ENCODE measurements around the gene ADAMTS3.

Gene ADAMTS3

DNA sequence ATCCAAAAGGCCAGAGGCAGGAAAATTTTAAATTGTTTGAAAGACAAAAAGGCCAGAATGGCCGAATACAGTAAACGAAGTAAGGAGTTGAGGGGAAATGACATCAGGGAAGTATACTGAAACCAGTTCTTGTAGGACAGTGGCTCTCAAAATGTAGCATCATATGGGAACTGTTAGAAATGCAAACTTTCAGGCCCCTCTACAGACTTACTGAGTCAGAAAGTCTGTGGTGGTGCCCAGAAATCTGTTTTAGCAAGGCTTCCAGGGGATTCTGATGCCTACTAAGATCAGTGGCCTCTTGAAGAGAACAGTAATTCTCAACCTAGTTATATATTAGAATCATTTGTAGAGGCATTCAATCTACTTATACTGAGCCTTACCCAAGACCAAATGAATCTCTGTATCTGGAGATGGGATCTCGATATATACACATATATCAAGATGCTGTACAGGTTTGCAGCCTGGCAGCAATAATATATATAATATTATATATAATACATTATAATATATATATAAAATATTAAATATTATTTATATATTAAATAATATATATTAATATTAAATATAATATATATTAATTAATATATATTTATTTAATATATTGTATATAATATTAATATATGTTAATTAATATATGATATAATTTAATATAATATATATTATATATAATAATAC lies 39.7 kb downstream of the ADAMTS3 start:
- TF ChIP-seq, protein P1, sequence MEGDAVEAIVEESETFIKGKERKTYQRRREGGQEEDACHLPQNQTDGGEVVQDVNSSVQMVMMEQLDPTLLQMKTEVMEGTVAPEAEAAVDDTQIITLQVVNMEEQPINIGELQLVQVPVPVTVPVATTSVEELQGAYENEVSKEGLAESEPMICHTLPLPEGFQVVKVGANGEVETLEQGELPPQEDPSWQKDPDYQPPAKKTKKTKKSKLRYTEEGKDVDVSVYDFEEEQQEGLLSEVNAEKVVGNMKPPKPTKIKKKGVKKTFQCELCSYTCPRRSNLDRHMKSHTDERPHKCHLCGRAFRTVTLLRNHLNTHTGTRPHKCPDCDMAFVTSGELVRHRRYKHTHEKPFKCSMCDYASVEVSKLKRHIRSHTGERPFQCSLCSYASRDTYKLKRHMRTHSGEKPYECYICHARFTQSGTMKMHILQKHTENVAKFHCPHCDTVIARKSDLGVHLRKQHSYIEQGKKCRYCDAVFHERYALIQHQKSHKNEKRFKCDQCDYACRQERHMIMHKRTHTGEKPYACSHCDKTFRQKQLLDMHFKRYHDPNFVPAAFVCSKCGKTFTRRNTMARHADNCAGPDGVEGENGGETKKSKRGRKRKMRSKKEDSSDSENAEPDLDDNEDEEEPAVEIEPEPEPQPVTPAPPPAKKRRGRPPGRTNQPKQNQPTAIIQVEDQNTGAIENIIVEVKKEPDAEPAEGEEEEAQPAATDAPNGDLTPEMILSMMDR (IDR thresholded peaks at IDR 0.05; ENCODE audit: unreplicated experiment in 3 of 3) = no peak
- H3K27ac Mint-ChIP-seq = no peak overlapping the region

DNA sequence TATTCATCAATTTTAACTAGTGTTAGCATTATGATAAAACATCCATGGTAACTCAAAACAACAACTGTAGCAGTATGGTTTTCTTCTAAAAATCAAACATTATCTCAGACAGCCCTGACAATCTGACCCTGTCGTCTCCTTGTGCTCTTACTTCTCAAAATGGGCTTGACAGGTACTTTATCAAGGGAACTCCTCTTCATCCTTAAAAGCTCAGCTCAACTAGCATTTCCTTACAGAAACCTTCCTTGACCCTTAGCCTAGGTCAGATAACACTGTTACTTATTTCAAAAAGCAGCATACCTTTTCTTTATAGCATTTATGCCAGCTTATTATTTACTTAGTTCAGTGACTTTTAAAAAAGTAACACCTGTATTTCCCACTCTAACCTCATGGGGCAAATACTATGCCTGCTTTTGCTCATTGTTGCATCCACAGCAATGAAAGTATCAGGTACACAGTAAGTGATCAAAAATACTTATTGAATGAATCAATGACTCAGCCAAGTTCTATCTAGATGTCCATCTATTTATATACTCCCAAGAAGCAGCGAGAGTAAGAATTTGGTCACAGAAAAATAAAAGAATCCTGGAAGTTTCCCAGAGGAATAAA lies 41.9 kb downstream of the ADAMTS3 start:
- H3K36me3 Mint-ChIP-seq (ENCODE audit: low read depth) = no peaks in the 10 kb centered on the region
- no peaks in the 10 kb centered on the region for H3K27me3 Mint-ChIP-seq (ENCODE audit: low read depth)
- peaks cover 10% of the 10 kb centered on the region for H3K4me1 Mint-ChIP-seq
- H3K9me3 Mint-ChIP-seq = peaks cover 2% of the 10 kb centered on the region
- H3K4me3 Mint-ChIP-seq = no peak overlapping the region
- no peak overlapping the region for H3K27ac Mint-ChIP-seq
- TF ChIP-seq, protein P1 (IDR thresholded peaks at IDR 0.05; ENCODE audit: unreplicated experiment in 3 of 3) = no peak

More for the DNA sequence above, 39.7 kb downstream of the ADAMTS3 start:
- Mint-ChIP-seq H3K27me3 (ENCODE audit: low read depth) (no peaks in the 10 kb centered on the region), H3K4me3 (no peak overlapping the region), H3K9me3 (no peaks in the 10 kb centered on the region), H3K36me3 (ENCODE audit: low read depth) (no peaks in the 10 kb centered on the region), H3K4me1 (peaks cover 10% of the 10 kb centered on the region)

DNA sequence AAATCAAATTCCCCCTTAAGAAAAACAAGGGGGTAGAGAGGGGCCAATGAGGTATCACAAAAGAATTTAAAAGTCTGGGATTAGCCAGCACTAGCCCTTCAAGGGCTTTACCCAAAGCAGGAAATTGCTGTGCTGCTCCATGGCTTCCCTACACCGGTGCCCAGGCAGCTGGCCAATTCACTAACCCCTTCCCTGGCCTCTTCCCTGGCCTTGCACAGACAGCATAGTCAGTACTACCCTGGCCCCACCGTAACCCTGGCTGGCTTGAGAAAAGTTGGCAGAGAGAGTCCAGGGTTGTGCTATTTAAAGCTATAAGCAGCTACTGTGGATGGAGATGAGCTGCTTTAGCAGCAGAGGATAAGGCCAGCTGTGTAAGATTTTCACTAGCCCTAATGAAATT lies 43.1 kb downstream of the ADAMTS3 start:
- Mint-ChIP-seq H3K36me3 (ENCODE audit: low read depth) (peaks cover 2% of the 10 kb centered on the region), H3K27me3 (ENCODE audit: low read depth) (no peaks in the 10 kb centered on the region), H3K4me3 (no peak overlapping the region), H3K4me1 (peaks cover 10% of the 10 kb centered on the region), H3K9me3 (peaks cover 4% of the 10 kb centered on the region), H3K27ac (peak overlapping the region in 1 of 3 experiments; percentile 70)
- TF ChIP-seq, protein P1 (IDR thresholded peaks at IDR 0.05; ENCODE audit: unreplicated experiment in 3 of 3) = no peak

DNA sequence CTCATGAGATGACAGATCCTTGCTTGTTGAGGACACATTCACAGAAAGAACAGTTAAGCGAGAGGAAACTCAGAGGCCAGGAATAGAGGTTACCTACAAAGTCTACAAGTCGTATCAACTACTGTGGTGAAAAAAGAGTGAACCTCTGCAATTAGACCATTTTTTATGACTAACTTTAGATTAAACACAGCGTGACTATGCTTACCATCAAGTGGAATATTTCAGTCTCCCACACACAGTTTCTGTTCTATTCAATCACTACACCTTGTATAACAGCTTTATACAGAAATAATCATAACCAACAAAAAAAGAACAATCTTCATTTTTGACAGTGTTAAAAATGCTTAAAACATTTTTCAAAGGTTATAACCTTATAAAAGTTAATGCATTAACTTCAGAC lies 46.6 kb downstream of the ADAMTS3 start:
- Mint-ChIP-seq H3K4me1 (peaks cover 10% of the 10 kb centered on the region), H3K27ac (no peak overlapping the region), H3K9me3 (peaks cover 17% of the 10 kb centered on the region), H3K27me3 (ENCODE audit: low read depth) (no peaks in the 10 kb centered on the region), H3K36me3 (ENCODE audit: low read depth) (peaks cover 6% of the 10 kb centered on the region), H3K4me3 (no peak overlapping the region)
- TF ChIP-seq, protein P1 (IDR thresholded peaks at IDR 0.05; ENCODE audit: unreplicated experiment in 3 of 3) = no peak

DNA sequence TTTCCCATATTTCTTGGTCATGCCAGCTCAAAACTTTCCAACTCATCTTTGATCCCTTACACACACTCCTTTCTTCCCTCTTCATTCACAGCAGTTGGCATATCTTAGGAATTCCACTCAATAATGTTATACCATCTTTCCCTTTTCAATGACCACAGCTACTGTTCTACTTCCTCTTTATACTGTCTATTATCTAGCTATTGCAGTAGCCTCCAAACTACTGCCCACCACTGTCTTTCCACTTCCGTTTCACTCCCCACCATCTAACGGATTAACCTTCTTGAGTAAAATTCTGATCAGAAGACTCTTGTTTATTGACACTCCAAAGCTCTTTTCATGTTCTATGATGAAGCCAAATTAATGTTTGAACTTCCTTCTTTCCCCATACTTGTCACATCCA lies 55.8 kb downstream of the ADAMTS3 start:
- H3K4me1 Mint-ChIP-seq = no peaks in the 10 kb centered on the region
- TF ChIP-seq, protein P1 (IDR thresholded peaks at IDR 0.05; ENCODE audit: unreplicated experiment in 3 of 3) = no peak
- H3K27ac Mint-ChIP-seq = no peak overlapping the region
- peaks cover 26% of the 10 kb centered on the region for H3K9me3 Mint-ChIP-seq
- H3K36me3 Mint-ChIP-seq (ENCODE audit: low read depth) = peaks cover 8% of the 10 kb centered on the region
- H3K27me3 Mint-ChIP-seq (ENCODE audit: low read depth) = no peaks in the 10 kb centered on the region
- no peak overlapping the region for H3K4me3 Mint-ChIP-seq

Data from nephron (organoid).